Kasumi-1 (cell line): ENCODE measurements around the gene TAS2R41.
"Not testable (repeated sequence)": the region's sequence is repeated elsewhere in the genome, so short reads cannot be mapped to it uniquely, and the experiment has no call there.

Experiments
- DNase-seq, 2 experiments: peaks; one replicate each; lab custom pipeline; 2025; lab: John Stamatoyannopoulos, UW

Gene TAS2R41

DNA sequence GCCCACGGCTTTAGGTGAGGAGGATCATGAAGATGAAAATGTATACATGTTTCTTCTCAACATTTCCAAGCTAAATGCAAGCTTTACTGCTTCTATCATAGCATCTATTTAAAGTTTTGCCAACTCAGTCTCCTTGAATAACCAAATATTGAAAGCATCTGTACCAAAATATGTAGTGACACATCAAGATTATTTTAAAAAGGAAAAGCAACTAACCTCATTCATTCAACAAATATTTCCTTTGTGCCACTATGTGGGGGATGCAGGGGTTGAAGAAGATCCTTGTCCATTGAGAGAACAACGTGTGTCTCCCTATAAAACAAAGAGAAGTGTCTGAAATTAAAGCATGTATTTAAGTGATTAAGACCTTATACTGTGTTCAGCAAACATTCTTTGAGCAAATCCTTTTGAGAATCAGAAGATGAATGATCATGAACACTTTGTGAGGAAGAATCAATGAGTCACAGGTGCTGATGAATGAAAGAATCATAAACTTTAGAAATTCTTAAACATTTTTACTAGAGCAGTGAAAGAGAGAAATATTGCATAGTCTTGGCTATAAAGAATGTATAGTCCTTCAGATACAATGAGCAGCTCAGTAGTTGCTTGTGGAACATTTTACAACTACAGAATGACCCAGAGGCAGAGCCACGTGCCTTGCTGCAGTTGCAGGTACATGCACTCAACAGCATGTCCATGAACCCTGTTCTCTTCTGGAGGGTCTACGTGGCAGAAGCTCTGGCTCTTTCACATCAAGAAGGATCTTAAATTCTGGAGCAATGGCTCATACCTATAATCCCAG is 20.5 kb upstream of the TAS2R41 start:
- no peak for DNase-seq

DNA sequence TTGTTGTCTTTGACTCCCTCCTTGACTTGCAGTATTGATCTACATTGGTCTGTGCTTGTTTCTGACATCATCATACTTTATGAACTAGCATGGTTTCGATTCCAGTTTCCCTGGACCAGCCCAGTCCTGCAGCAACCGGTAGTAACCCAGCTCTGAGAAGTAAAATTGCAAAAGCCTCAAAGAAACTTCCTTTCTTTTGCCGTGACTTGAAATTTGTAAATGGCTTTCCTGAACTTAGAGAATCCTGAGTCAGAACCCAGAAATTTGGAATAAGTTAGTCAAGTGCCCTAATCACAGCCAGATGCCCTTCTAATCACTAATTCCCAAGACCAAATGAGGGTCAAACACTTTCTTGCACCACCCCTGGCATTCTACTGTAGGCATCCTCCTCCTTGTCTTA is 19.4 kb upstream of the TAS2R41 start:
- no peak for DNase-seq

DNA sequence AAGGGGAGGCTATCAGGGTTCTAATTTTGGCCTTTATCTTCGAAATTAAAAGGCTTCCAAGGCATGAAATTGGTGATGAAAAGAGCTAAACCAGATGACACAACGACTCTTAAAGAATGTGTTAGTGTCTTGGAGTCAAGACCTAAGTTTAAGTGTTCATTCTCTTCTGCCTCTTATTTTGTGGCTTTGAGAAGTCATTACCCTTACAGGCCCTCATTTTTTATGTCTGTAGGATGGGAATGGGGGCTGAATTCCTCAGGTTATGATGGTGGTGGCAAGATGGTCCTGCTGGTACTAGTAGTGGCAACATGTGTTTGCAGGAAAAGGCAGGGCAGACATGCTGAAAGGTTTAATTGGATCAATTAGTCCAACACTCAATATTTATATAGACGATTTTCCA is 19.0 kb upstream of the TAS2R41 start:
- no peak for DNase-seq

DNA sequence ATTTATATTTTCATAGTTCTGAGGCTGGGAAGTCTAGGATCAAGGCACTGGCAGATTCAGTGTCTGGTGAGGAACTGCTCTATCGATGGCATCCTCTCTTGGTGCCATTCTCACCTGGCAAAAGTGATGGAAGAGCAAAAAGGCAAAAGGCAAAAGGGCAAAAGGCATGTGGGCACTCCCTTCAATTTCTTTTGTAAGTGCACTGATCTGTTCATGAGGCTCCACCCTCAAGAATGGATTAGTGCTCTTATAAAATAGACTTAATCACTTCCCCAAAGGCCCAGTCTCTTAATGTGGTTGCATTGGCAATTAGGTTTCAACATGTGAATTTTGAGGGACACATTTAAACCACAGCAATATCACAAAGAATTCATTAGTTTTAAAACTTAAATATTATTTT is 18.3 kb upstream of the TAS2R41 start:
- DNase-seq: no peak

DNA sequence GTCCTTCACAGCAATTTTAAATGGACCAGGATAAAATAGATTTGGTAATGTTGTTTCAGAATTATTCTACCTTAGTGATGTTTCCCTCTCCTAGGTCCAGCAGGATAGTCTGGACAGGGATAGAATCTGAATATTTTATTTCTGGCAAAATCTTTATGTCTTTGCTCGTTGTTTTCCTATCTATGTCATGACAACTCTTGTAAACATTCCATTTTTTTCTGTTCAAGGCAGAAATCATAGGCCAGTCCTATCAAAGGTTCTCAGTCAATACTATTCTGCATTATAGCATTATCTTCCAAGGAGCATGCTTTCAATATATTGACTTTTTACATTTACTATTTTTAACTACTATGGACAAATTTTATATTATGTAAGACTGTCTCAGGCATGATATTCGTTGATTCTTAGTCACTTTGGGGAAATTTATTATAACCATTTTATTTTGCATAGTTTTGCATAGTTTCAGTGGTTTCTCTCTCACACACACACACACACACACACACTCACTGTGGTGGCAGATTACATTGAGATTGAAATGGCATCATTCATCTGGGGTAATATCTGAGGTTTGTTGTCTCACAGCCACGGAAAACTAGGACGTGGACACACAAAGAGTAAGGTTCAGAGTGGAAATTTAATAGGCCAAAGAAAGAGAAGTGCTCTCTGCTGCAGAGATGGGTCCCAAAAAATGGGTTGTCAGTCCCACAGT is 17.2 kb upstream of the TAS2R41 start:
- no peak for DNase-seq

DNA sequence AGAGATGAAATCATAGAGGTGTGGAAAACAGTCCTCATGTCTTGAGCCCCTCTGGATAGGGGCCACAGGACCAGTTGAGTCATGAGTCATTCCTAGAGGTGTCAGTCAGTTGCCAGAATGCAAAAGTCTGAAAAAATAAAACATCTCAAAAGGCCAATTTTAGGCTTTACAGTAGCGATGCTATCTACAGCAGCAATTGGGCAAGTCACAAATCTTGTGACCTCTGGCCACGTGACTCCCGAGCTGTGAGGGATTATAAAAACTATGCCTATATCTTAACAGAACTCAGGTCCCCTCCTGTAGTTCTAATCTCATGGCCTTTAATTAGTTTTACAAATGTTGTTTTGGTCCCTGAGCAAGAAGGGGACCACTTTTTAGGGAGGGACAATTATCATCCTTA is 15.6 kb upstream of the TAS2R41 start:
- no peak for DNase-seq

DNA sequence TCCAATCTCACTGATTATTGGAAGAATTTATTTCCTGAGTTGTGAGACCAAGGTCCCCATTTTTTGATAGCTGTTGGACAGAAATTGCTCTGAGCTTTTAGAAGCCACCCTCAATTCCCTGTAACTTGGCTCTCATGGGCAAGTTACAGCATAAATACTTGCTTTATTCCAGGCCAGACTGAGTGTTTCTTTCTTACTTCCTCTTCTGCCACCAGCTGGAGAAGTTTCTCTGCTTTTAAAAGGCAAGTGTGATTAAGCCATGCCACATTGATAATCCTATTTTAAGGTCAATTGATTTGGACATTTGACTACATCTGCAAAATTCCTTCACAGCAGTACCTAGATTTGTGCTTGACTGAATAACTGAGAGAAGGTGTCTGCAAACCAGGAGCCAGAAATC is 14.1 kb upstream of the TAS2R41 start:
- DNase-seq: peak; percentile 41 to 43

DNA sequence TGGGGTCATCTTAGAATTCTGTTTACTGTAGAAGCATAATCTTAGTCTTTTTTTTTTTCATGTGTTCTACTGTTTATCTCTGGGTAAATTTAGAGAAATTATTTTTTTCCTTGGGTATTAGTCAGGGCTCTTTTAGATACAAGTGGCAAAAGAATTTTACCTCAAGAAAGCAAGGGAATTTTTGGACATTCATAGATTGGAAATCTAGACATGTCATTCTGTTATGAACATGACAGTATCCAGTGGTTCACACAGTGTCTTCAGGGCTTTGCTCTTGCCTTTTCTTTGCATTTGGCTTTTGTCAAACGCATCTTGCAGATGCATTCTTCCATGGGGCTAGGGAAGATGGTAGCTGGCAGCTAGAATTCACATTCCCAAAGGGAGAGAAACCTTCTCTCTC is 13.7 kb upstream of the TAS2R41 start:
- no peak for DNase-seq

DNA sequence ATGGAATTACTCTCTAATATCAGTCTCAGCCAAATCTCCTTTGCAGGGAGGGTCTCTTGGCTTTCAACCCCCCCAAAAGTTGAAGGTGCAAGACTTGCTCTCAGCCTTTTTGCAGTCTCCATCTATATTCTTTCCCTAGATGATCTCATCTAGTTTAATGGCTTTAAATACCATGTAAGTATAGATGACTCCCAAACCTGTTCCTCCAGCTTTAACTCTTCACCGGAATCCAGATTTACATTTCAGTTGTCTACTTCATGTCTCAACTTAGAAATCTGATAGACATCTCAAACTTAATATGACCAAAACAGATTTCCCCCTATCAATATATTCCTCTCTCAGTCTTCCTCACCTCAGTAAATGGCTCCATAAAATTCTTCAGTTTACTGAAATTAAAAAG is 9.9 kb upstream of the TAS2R41 start:
- no peak for DNase-seq

DNA sequence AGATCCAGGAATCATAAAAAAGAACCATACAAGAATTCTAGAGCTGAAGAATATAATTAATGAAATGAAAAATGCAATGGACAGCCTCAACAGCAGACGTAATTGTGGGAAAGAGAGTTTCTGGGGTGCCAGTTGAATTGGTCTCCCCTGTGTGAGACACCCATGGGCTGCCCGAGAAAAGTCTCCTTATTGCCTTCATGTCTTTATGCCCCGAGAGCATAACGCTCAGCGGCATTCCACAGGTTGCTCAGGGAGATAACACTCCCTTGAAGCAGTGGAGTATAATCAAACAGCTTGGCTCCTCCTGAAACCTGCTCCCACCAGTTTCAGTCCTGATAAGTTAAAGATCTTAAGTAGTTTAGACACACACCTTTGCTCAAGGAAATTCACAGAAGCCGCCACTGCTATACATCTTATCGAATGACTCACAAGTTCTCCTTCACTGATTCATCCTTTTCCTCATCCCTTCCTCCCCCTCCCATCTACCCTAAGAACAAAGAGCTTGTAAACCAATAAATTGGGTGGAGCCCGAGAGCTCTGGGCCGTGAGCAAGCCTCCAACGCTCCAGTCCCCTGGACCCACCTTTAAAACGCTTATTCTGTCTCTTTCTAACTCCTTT is 5.5 kb upstream of the TAS2R41 start:
- not testable (repeated sequence) for DNase-seq

DNA sequence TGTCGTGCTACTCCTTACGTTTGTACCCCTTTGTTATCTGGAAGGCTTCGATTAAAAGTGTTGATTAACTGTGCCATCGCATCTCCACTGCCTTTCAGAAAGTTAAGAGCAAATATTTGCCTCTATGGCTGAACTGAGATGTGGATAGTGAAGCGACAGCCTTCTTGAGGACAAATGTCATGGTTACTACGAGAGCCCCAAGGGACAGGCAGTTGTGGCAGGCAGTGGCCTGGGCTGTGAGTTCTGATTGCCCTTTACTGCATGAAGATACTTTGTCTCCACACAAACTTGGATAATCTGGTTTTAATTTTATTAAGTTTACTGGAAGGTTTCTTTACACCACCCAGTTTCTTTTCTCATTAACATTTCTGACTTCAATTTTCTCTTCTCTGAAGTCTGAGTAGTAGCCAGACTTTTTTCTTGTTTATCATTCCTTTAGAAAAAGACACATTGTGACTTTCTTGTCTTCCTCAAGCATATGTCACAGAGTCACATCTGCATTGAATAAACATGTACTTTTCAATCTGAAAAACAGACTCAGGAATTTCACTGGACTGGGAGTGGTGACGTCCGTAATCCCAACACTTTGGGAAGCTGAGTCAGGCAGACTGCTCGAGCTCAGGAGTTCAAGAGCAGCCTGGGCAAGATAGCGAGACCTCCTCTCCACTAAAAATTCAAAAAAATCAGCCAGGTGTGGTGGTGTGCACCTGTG is 1.5 kb downstream of the TAS2R41 start:
- no peak for DNase-seq

DNA sequence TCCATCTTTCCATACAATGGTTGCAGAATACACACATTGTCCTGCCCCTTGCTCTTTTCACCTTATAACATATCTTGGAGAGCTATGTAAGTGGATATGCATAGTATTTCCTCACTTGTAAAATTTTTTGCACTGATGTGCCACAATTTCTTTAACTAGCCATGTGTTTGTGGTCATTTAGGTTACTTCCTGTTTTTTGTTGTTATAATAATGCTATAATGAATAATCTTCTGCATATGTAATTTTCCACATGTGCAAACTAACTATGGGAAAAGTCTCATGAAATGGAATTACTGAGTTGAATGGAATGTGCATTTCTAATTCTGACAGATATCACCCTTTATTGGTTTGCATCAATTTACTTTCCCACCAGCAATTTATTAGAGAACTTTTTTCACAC is 2.8 kb downstream of the TAS2R41 start:
- no peak for DNase-seq

DNA sequence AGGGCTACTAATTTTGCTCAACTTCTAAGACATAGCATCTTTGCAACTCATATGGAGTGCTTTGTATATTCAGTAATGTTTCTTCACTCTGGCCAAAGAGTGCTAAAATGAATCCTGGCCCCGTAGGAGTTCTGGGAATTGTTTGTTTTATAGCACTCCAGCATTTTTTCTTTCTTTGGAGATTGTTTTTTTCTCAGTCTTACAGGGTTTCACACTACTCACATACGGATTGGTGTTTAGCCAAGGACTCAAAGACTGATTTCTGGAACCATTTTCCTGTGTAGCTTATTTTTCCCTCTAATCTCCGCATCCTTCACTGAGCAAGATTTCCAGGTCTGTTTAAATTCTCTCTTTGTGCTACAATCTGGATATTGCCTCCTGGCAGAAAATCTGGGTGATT is 6.4 kb downstream of the TAS2R41 start:
- no peak for DNase-seq

DNA sequence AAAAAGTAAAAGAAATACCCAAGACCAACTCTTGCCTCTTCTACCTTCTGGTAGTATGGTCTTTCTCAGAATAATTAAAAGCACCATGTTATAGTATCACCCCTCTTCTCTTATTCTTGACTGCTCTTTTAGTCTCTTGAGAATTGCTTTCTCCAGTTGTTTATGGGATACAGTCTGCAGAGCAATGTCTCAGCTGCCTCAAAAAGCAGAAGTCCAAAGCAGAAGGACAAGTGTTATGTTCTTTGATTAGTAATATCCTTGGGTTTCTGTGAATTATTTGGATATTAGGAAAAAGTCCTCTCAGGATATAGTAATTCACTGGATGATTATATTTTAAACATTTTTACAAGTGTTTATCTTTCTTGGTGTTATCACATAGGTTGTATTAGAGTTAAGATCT is 7.4 kb downstream of the TAS2R41 start:
- peak in 1 of 2 experiments; percentile 28 for DNase-seq

DNA sequence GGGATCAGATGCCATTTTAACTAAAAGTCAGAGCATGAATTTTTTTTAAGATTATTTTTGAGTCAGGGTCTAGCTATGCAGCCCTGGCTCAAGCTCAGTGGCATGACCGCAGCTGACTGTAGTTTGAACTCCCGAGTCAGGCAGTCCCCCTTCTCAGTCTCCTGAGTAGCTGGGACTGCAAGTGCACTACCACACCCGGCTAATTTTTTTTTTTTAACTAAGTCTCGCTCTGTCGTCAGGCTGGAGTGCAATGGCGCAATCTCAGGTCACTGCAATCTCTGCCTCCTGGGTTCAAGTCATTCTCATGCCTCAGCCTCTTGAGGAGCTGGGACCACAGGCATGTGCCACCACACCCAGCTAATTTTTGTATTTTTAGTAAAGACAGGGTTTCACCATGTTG is 7.8 kb downstream of the TAS2R41 start:
- DNase-seq: no peak

DNA sequence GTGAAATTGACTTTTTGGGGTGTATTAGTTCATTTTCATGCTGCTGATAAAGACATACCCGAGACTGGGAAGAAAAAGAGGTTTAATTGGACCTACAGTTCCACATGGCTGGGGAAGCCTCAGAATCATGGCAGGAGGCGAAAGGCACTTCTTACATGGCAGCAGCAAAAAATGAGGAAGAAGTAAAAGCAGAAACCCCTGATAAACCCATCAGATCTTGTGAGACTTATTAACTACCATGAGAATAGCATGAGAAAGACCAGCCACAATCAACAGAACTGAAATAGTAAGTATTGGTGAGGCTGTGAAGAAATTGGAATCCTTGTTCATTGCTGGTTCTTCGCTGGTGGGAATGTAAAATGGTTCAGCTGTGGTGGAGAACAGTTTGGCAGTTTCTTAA is 8.6 kb downstream of the TAS2R41 start:
- DNase-seq: not testable (repeated sequence)

DNA sequence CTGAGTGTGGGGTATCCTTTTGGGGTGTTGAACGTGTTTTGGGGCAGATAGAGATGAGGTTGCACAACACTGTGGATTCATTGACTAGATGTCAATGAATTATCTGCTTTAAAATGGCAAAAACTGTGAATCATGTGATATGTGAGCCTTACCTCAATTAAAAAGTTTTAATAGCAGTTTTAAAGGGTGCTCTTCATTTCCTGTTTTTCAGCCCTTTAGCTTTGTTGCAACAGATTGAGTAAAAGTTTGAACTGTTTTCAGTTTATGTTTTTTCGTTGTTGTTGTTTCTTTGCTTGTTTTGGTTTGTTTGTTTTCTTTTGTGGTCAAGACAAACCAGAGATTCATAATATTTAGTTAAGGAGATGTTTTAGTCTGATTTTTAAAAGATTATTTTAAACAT is 9.4 kb downstream of the TAS2R41 start:
- no peak for DNase-seq

DNA sequence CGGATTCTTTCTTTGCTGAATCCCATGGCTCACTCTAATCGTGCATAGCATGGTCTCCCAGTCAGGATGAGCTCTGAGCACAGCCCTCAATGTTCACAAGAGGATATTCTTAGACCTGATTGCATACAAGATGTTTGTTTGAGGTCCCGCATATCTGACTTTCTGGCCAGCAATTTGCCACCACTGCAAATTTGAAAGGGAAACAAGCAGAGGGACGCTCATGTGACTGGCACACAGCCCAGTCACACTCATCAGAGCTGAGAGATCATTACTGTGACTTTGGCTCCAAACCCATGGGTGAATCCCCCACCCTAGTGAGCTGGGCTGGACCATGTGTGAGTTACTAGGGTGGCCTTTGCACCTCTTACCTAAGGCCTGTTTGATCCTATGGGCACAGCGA is 9.9 kb downstream of the TAS2R41 start:
- DNase-seq: no peak

DNA sequence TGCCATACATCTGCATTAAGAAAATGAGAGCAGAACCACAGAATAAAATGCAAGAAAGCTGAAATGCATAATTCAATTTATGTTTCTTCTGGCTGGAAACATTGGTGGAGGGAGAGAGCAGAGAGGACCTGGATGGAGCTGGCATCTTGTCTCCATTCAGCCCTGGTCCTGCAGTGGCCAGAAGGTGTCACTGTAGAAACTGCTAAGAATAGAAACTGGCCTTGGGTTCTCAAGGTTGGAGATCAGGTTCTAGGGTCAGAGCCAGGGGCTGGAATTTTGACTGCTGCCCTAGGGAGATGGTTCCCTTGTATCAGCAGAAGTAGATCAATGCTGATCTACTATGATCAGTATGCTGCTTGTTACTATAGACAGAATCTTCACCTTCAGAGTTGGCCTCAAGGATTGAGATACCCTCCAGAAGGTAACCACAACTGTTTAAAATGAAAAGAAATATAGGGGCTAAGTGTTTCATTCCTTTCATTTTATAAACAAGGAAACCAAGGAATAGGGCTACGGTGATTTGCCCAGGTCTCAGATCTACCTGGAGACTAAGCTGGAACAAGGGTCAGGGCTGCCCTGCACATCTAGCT is 13.1 kb downstream of the TAS2R41 start:
- peak; percentile 11 to 16 for DNase-seq

DNA sequence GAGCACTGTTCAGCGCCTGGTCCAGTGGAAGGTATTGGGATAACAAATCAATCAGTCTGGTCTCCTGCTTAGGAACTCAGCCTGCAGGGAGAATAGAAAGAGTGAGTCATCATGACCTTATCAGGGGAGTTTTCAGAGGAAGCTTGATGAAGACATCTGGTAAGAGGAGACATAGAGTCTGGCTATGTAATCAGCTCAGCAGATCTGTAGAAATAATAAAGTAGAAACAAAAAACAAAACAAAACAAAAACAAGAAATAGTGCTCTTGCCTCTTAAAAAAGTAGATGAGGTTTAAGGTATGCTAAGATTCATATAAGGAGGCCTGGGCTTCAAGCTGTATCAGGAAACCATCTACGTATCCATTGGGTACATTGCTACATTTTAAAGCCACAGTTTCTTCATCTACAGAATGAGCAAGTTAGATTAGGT is 14.4 kb downstream of the TAS2R41 start:
- peak; percentile 19 to 26 for DNase-seq

DNA sequence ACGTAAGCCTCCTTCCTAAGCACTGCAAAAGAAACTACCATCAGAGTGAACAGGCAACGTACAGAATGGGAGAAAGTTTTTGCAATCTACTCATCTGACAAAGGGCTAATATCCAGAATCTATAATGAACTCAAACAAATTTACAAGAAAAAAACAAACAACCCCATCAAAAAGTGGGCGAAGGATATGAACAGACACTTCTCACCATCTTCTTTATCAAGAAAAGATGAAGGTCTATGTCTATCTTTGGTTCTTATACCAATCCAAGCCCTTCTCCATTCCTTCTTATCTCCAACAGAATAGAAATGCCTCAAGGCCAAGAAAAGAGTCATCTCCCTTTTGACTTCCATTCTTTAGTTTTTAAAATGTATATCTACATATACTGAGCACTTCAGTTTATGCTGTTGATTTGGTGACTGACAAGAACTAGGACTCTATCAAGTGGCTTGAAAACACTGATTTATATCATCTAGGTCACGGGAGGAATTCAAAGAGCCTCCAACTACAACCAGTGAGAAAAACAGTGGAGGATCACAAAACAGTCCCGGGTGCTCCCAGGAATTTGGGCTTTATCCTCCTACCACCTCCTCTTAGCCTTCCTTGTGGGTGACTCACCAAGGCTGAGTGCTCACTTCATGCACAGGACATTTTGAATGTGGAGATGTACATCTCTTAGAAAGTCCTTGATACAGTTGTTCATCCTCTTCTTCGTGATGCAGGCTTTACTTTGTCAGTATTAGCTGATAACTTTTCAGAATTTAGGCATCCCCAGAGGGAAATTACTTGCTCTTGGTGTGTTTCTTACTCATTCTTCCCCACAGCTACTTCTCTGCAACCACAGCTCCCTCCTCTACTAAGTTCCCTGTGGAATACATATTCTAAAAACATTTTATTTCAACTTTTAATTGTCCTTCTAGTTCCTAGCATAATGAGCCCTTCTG is 15.4 kb downstream of the TAS2R41 start:
- no peak for DNase-seq
